WTC11 (cell line): ENCODE data around the gene CBFA2T2. TPM values are rescaled to one million over a fixed set of nuclear protein-coding genes. Genes with fewer than 3 reads are reported as not detected.
"Not testable (repeated sequence)": the region's sequence is repeated elsewhere in the genome, so short reads cannot be mapped to it uniquely, and the experiment has no call there.

Experiments
- ATAC-seq: fragments of 200-7000 bp; cut with Tn5 transposase; 2 replicates; pipeline ENCODE4 v1.10.0; 2021; ENCODE audit warnings: mild to moderate bottlenecking, moderate library complexity
- CTCF ChIA-PET: fragments of 300-600 bp; sonication (Branson Sonifier 250); formaldehyde crosslinking; loops from one replicate; lab custom pipeline; 2021; ENCODE audit warnings: antibody characterized with exemption; lab: Charles Lee
- POLR2A ChIA-PET: fragments of 350-600 bp; sonication (Branson Sonifier 250); formaldehyde crosslinking; loops from one replicate; lab custom pipeline; 2021; ENCODE audit warnings: antibody characterized with exemption; lab: Charles Lee
- DNase-seq: peaks from one replicate; pipeline ENCODE4 v3.0.0; 2021; ENCODE audit warnings: low spot score
- H3K27ac Mint-ChIP-seq: 2 replicates; pipeline ENCODE4 v1.8.0; 2021; ENCODE audit warnings: mixed read lengths
- H3K27me3 Mint-ChIP-seq: 2 replicates; pipeline ENCODE4 v1.8.0; 2021; ENCODE audit warnings: low read depth, mild to moderate bottlenecking, moderate library complexity, mixed read lengths
- H3K36me3 Mint-ChIP-seq: 2 replicates; pipeline ENCODE4 v1.8.0; 2021; ENCODE audit warnings: mixed read lengths
- H3K4me1 Mint-ChIP-seq: 2 replicates; pipeline ENCODE4 v1.8.0; 2022; ENCODE audit warnings: mixed read lengths
- H3K4me3 Mint-ChIP-seq: 2 replicates; pipeline ENCODE4 v1.8.0; 2021; ENCODE audit warnings: mild to moderate bottlenecking, moderate library complexity, mixed read lengths
- H3K9me3 Mint-ChIP-seq: 2 replicates; pipeline ENCODE4 v1.8.0; 2021; ENCODE audit warnings: mixed read lengths
- CREB1 ChIP-seq: sonication (generic); formaldehyde crosslinking; IDR thresholded peaks from 2 replicates; pipeline ENCODE4 v1.8.0; 2023; ENCODE audit warnings: mild to moderate bottlenecking, missing genetic modification reagents
- ELF4 ChIP-seq: sonication (generic); formaldehyde crosslinking; IDR thresholded peaks from 2 replicates; pipeline ENCODE4 v1.8.1; 2022; ENCODE audit warnings: low read depth, mild to moderate bottlenecking, moderate library complexity, missing genetic modification reagents
- KAT7 ChIP-seq: sonication (generic); formaldehyde crosslinking; IDR thresholded peaks from 2 replicates; pipeline ENCODE4 v1.8.1; 2023; ENCODE audit warnings: missing genetic modification reagents, mild to moderate bottlenecking, borderline replicate concordance
- MYBL2 ChIP-seq: sonication (generic); formaldehyde crosslinking; IDR thresholded peaks from 2 replicates; pipeline ENCODE4 v1.8.1; 2023; ENCODE audit warnings: mild to moderate bottlenecking, moderate library complexity, missing genetic modification reagents
- RORB ChIP-seq: fragments of 250-450 bp; sonication (Bioruptor Pico); IDR thresholded peaks from 2 replicates; pipeline ENCODE4 v1.9.0; 2021; ENCODE audit warnings: mild to moderate bottlenecking
- TEAD4 ChIP-seq: sonication (generic); formaldehyde crosslinking; IDR thresholded peaks from 2 replicates; pipeline ENCODE4 v1.8.0; 2022; ENCODE audit warnings: mild to moderate bottlenecking, missing genetic modification reagents
- ZNF219 ChIP-seq: sonication (generic); formaldehyde crosslinking; IDR thresholded peaks from 2 replicates; pipeline ENCODE4 v1.8.0; 2023; ENCODE audit warnings: missing genetic modification reagents, mild to moderate bottlenecking, borderline replicate concordance
- total RNA-seq: library from RNA; stranded (reverse); gene quantifications from 3 replicates; pipeline ENCODE4 v1.2.3, GENCODE V29; 2021
- TF ChIP-seq, protein P1 (sequence below): sonication (generic); formaldehyde crosslinking; IDR thresholded peaks from 2 replicates; pipeline ENCODE4 v1.8.1; 2022; ENCODE audit warnings: missing genetic modification reagents, borderline replicate concordance
- TF ChIP-seq, protein P2 (sequence below): sonication (generic); formaldehyde crosslinking; IDR thresholded peaks from 2 replicates; pipeline ENCODE4 v1.8.1; 2023; ENCODE audit warnings: mild to moderate bottlenecking, moderate library complexity, missing genetic modification reagents
- TF ChIP-seq, protein P3 (sequence below): sonication (generic); formaldehyde crosslinking; IDR thresholded peaks from 2 replicates; pipeline ENCODE4 v1.8.1; 2023; ENCODE audit warnings: mild to moderate bottlenecking, missing genetic modification reagents, borderline replicate concordance

CBFA2T2 gene
- total RNA-seq, 1 experiment from 2014 or later = 22.1 TPM

- H3K27ac Mint-ChIP-seq = no peak overlapping the region
- ATAC-seq (no peak), DNase-seq (no peak)
- CTCF ChIA-PET = no interaction called here
- TF ChIP-seq, protein P1, sequence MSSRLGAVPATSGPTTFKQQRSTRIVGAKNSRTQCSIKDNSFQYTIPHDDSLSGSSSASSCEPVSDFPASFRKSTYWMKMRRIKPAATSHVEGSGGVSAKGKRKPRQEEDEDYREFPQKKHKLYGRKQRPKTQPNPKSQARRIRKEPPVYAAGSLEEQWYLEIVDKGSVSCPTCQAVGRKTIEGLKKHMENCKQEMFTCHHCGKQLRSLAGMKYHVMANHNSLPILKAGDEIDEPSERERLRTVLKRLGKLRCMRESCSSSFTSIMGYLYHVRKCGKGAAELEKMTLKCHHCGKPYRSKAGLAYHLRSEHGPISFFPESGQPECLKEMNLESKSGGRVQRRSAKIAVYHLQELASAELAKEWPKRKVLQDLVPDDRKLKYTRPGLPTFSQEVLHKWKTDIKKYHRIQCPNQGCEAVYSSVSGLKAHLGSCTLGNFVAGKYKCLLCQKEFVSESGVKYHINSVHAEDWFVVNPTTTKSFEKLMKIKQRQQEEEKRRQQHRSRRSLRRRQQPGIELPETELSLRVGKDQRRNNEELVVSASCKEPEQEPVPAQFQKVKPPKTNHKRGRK (CRISPR knock-in tag) = no peak
- no peak for TF ChIP-seq ZNF219 (CRISPR knock-in tag)
- no peak for TF ChIP-seq TEAD4
- no peak for TF ChIP-seq ELF4 (CRISPR knock-in tag)
- TF ChIP-seq, protein P2, sequence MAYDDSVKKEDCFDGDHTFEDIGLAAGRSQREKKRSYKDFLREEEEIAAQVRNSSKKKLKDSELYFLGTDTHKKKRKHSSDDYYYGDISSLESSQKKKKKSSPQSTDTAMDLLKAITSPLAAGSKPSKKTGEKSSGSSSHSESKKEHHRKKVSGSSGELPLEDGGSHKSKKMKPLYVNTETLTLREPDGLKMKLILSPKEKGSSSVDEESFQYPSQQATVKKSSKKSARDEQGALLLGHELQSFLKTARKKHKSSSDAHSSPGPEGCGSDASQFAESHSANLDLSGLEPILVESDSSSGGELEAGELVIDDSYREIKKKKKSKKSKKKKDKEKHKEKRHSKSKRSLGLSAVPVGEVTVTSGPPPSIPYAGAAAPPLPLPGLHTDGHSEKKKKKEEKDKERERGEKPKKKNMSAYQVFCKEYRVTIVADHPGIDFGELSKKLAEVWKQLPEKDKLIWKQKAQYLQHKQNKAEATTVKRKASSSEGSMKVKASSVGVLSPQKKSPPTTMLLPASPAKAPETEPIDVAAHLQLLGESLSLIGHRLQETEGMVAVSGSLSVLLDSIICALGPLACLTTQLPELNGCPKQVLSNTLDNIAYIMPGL (CRISPR knock-in tag) = no peak
- TF ChIP-seq RORB (CRISPR knock-in tag) = no peak
- TF ChIP-seq, all 79 proteins: peak for 0
- no peak overlapping the region for H3K4me3 Mint-ChIP-seq
- H3K4me1 Mint-ChIP-seq = peaks cover 53% of the 10 kb centered on the region
- H3K27me3 Mint-ChIP-seq = peaks cover 52% of the 10 kb centered on the region
- POLR2A ChIA-PET = no interaction called here
- peaks cover 8% of the 10 kb centered on the region for H3K36me3 Mint-ChIP-seq
- H3K9me3 Mint-ChIP-seq = peaks cover 8% of the 10 kb centered on the region
Measured at GRCh38 chr20:33570743-33571142, 80.8 kb downstream of the CBFA2T2 start.

GRCh38 chr20:33573268-33573667 lies 83.4 kb downstream of the CBFA2T2 start:
- H3K4me3 Mint-ChIP-seq, DNase-seq, ATAC-seq, H3K36me3 Mint-ChIP-seq, CTCF ChIA-PET, H3K9me3 Mint-ChIP-seq, H3K27ac Mint-ChIP-seq, POLR2A ChIA-PET: not testable (repeated sequence)
- Mint-ChIP-seq H3K27me3 (peaks cover 27% of the 10 kb centered on the region), H3K4me1 (peaks cover 37% of the 10 kb centered on the region)

- Mint-ChIP-seq H3K4me3 (no peak overlapping the region), H3K36me3 (peaks cover 8% of the 10 kb centered on the region), H3K27me3 (peaks cover 11% of the 10 kb centered on the region), H3K4me1 (peaks cover 18% of the 10 kb centered on the region), H3K27ac (no peak overlapping the region)
- CTCF ChIA-PET = interaction anchor here (1.0 to 1.9 kb wide), 2 partner anchors 17 to 78 kb away, joined by 3 to 9 read pairs; no protein-coding TSS in a partner anchor
- no peak for ATAC-seq
- DNase-seq = no peak
- TF ChIP-seq, protein P3, sequence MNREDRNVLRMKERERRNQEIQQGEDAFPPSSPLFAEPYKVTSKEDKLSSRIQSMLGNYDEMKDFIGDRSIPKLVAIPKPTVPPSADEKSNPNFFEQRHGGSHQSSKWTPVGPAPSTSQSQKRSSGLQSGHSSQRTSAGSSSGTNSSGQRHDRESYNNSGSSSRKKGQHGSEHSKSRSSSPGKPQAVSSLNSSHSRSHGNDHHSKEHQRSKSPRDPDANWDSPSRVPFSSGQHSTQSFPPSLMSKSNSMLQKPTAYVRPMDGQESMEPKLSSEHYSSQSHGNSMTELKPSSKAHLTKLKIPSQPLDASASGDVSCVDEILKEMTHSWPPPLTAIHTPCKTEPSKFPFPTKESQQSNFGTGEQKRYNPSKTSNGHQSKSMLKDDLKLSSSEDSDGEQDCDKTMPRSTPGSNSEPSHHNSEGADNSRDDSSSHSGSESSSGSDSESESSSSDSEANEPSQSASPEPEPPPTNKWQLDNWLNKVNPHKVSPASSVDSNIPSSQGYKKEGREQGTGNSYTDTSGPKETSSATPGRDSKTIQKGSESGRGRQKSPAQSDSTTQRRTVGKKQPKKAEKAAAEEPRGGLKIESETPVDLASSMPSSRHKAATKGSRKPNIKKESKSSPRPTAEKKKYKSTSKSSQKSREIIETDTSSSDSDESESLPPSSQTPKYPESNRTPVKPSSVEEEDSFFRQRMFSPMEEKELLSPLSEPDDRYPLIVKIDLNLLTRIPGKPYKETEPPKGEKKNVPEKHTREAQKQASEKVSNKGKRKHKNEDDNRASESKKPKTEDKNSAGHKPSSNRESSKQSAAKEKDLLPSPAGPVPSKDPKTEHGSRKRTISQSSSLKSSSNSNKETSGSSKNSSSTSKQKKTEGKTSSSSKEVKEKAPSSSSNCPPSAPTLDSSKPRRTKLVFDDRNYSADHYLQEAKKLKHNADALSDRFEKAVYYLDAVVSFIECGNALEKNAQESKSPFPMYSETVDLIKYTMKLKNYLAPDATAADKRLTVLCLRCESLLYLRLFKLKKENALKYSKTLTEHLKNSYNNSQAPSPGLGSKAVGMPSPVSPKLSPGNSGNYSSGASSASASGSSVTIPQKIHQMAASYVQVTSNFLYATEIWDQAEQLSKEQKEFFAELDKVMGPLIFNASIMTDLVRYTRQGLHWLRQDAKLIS (CRISPR knock-in tag) = no peak
- no peak for TF ChIP-seq MYBL2 (CRISPR knock-in tag)
- TF ChIP-seq KAT7 = no peak
- TF ChIP-seq ELF4 (CRISPR knock-in tag) = no peak
- no peak for TF ChIP-seq CREB1 (CRISPR knock-in tag)
- TF ChIP-seq, all 79 proteins: peak for 0
- H3K9me3 Mint-ChIP-seq = peaks cover 8% of the 10 kb centered on the region
- POLR2A ChIA-PET = interaction anchor here (0.5 kb wide), 1 partner anchor 720 kb away, joined by 6 read pairs; no protein-coding TSS in a partner anchor
Measured at GRCh38 chr20:33575282-33575681, 85.4 kb downstream of the CBFA2T2 start.
